Subcutaneous abdominal adipose tissue (tissue), 5 donors: ENCODE results near the gene SHKBP1.

Experiments
- H3K27ac ChIP-seq: one replicate; pipeline ENCODE4 v1.7.0; 2013; ENCODE audit warnings: low read depth, mild to moderate bottlenecking, inconsistent platforms, low read length, moderate library complexity
- H3K27me3 ChIP-seq, 5 donors: one replicate each; pipeline ENCODE4 v1.7.0; 2013; ENCODE audit warnings: low read length in 5 of 5, inconsistent platforms in 1 of 5; ENCODE audit not compliant: control insufficient read depth in 5 of 5, insufficient read depth in 4 of 5
- H3K36me3 ChIP-seq, 5 donors: one replicate each; pipeline ENCODE4 v1.7.0; 2013; ENCODE audit warnings: low read length in 5 of 5; ENCODE audit not compliant: control insufficient read depth in 5 of 5, insufficient read depth in 5 of 5
- H3K4me1 ChIP-seq, 5 donors: one replicate each; pipeline ENCODE4 v1.7.0; 2013; ENCODE audit warnings: low read length in 5 of 5, mild to moderate bottlenecking in 3 of 5, moderate library complexity in 1 of 5; ENCODE audit not compliant: control insufficient read depth in 5 of 5, insufficient read depth in 5 of 5
- H3K4me3 ChIP-seq, 5 donors: one replicate each; pipeline ENCODE4 v1.7.0; 2013; ENCODE audit warnings: low read length in 5 of 5, low read depth in 1 of 5
- H3K9ac ChIP-seq, 5 donors: one replicate each; pipeline ENCODE4 v1.7.0; 2013; ENCODE audit warnings: low read length in 5 of 5, mild to moderate bottlenecking in 4 of 5, moderate library complexity in 3 of 5
- H3K9me3 ChIP-seq, 5 donors: one replicate each; pipeline ENCODE4 v1.7.0; 2013; ENCODE audit warnings: low read length in 5 of 5; ENCODE audit not compliant: control insufficient read depth in 5 of 5
- donor health status: healthy.
- donor health status: healthy.
- donor health status: healthy.
- donor health status: healthy.
- donor health status: healthy.

Gene SHKBP1

DNA sequence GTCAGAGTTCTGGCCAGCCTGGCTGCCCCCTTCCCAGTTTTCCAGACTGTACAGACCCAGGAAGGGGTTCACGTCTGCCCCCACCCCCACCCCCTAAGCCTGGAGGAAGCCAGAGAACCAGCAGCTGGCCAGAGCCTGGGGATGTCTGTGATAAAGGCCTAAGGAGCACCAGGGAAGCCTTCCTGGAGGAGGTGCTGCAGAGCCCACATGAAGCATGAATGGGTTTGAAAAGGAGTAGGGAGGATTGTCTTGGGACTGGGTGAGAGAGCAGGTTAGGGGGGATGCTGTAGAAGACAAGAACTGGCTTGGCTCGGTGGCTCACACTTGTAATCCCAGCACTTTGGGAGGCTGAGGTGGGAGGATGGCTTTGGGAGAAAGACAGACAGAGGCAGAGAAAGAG is 5.8 kb downstream of the SHKBP1 start:
- H3K36me3 ChIP-seq, result peaks cover 0 to 66% (median 42%) of the 10 kb centered on the region in 5 donors
- no peaks in the 10 kb centered on the region for H3K9me3 ChIP-seq
- no peak overlapping the region for H3K27ac ChIP-seq
- no peaks in the 10 kb centered on the region for H3K27me3 ChIP-seq
- H3K9ac ChIP-seq, result no peak overlapping the region
- H3K4me3 ChIP-seq, result no peak overlapping the region
- peaks cover under 1 to 11% (median 6%) of the 10 kb centered on the region in 5 donors for H3K4me1 ChIP-seq

DNA sequence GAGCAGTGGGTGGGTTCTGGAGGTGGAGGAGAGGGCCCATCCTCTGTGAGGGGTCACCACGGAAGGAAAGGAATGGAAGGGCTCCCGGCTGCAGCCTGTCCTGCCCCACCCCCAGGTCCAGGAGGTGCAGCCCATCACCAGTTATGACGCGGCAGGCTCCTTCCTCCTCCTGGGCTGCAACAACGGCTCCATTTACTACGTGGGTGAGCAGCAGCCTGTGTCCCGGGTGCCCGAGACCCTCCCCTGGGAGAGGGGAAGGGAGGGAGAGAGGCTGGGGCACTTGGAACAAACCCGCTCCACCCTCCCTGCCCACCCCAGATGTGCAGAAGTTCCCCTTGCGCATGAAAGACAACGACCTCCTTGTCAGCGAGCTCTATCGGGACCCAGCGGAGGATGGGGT is 6.6 kb downstream of the SHKBP1 start:
- no peak overlapping the region for H3K9ac ChIP-seq
- peaks cover 0 to 72% (median 46%) of the 10 kb centered on the region in 5 donors for H3K36me3 ChIP-seq
- peaks cover 0 to 6% (median 0%) of the 10 kb centered on the region in 5 donors for H3K4me1 ChIP-seq
- no peak overlapping the region for H3K4me3 ChIP-seq
- H3K27me3 ChIP-seq, result no peaks in the 10 kb centered on the region
- H3K9me3 ChIP-seq, result no peaks in the 10 kb centered on the region
- H3K27ac ChIP-seq, result no peak overlapping the region

DNA sequence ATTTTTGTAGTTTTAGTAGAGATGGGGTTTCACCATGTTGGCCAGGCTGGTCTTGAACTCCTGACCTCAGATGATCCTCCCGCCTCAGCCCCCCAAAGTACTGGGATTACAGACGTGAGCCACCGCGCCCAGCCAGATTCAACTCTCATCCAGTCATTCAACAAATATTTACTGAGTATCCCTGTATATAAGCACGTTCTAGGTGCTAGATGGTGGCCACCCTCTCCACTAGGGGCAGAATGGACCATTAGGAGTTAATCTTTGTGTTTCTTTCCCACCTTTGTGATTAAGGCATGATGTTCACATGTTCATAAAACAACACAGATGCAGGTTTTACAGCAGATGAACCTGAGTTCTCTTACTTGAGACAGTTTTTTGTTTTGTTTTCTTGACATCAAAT is 7.3 kb downstream of the SHKBP1 start:
- H3K9ac ChIP-seq, result no peak overlapping the region
- no peaks in the 10 kb centered on the region for H3K27me3 ChIP-seq
- no peaks in the 10 kb centered on the region for H3K9me3 ChIP-seq
- H3K4me3 ChIP-seq, result no peak overlapping the region
- H3K36me3 ChIP-seq, result peaks cover 0 to 77% (median 50%) of the 10 kb centered on the region in 5 donors
- H3K27ac ChIP-seq, result no peak overlapping the region
- H3K4me1 ChIP-seq, result peaks cover 0 to 7% (median 0%) of the 10 kb centered on the region in 5 donors

DNA sequence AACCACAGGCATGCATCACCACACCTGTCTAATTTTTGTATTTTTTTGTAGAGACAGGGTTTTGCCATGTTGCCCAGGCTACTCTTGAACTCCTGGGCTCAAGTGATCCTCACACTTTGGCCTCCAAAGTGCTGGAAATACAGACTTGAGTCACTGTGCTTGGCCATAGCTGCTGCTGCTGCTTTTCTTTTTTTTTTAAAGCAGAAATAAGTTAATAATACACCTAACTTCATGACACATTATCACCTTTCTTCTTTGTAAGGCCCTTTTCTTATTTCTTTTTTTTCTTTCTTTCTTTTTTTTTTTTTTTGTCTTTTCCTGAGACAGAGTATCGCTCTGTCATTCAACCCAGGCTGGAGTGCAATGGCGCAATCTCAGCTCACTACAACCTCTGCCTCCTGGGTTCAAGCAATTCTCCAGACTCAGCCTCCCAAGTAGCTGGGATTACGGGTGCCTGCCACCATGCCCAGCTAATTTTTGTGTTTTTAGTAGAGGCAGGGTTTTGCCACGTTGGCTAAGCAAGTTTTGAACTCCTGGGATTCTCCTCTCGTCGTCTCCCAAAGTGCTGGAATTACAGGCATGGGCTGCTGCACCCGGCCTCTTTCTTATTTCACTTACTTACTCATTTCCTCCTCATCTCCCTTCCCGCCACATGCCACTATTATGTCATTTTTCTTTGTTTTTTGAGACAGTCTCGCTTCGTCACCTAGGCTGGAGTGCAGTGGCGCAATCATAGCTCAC is 8.7 kb downstream of the SHKBP1 start:
- no peak overlapping the region for H3K9ac ChIP-seq
- no peaks in the 10 kb centered on the region for H3K27me3 ChIP-seq
- no peak overlapping the region for H3K4me3 ChIP-seq
- no peak overlapping the region for H3K27ac ChIP-seq
- peaks cover 0 to 7% (median 0%) of the 10 kb centered on the region in 5 donors for H3K4me1 ChIP-seq
- H3K9me3 ChIP-seq, result no peaks in the 10 kb centered on the region
- H3K36me3 ChIP-seq, result peaks cover 0 to 76% (median 44%) of the 10 kb centered on the region in 5 donors

DNA sequence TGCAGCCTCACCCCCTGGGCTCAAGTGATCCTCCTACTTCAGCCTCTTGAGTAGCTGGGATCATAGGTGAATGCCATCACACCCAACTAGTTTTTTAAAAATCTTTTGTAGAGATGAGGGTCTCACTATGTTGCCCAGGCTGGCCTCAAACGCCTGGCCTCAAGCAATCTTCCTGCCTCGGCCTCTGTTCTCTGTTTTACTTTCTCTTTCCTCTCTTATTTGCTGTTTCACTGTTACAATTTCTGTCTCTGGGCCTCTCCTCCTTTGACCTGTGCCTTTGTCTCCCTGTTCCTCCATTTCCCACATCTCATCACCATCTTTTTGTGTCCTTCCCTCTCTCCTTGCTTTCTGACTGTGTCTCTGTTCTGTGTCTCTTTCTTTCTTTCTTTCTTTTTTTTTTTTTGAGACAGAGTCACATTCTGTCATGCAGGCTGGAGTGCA is 9.3 kb downstream of the SHKBP1 start:
- H3K9ac ChIP-seq, result no peak overlapping the region
- H3K27ac ChIP-seq, result no peak overlapping the region
- H3K4me1 ChIP-seq, result peaks cover 0 to 7% (median 0%) of the 10 kb centered on the region in 5 donors
- H3K4me3 ChIP-seq, result no peak overlapping the region
- H3K36me3 ChIP-seq, result peaks cover 0 to 76% (median 40%) of the 10 kb centered on the region in 5 donors
- no peaks in the 10 kb centered on the region for H3K27me3 ChIP-seq
- H3K9me3 ChIP-seq, result no peaks in the 10 kb centered on the region

DNA sequence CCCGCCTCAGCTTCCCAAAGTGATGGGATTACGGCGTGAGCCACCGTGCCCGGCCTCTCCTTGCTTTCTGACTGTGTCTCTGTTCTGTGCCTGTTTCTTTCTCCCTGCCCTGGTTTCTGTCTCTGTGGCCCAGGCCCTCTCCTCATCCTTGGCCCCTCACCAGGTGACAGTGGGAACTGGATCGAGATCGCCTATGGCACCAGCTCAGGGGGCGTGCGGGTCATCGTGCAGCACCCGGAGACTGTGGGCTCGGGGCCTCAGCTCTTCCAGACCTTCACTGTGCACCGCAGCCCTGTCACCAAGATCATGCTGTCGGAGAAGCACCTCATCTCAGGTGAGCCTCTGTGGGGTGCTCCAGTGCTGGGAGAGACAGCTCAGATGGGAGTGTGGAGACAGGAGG is 9.9 kb downstream of the SHKBP1 start:
- H3K9me3 ChIP-seq, result no peaks in the 10 kb centered on the region
- peaks cover 0 to 72% (median 37%) of the 10 kb centered on the region in 5 donors for H3K36me3 ChIP-seq
- H3K27ac ChIP-seq, result no peak overlapping the region
- H3K4me1 ChIP-seq, result peaks cover 0 to 7% (median 0%) of the 10 kb centered on the region in 5 donors
- no peaks in the 10 kb centered on the region for H3K27me3 ChIP-seq
- H3K9ac ChIP-seq, result no peak overlapping the region
- no peak overlapping the region for H3K4me3 ChIP-seq

DNA sequence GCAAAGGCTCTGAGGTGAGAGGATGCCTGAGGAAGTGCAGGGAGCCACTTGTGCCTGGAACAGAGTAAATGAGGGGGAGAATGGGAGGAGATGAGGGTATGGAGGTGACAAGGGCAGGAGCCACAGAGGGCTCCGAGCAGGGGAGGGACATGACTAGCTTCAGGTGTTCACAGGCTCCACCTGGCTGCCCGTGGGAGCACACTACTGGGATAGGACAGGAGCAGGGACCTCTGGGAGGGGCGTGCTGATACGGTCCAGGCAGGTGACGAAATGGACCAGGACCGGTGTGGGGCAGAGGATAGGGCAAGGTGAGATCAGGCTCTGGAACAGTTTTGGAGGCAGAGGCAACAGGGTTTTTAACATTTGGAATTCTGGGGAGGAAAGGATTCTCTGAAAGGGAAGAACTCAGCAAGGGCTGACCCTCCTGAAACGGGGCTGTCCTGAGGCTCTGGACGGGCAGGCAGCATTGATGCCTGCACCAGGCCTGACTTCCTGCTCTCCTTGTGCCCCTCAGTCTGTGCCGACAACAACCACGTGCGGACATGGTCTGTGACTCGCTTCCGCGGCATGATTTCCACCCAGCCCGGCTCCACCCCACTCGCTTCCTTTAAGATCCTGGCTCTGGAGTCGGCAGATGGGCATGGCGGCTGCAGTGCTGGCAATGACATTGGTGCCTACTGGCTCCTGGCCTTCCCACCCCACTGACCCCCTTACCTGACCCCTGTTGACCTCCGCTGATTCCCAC is 11.6 kb downstream of the SHKBP1 start:
- H3K9me3 ChIP-seq, result no peaks in the 10 kb centered on the region
- H3K27ac ChIP-seq, result no peak overlapping the region
- H3K4me1 ChIP-seq, result peaks cover 0 to 7% (median 0%) of the 10 kb centered on the region in 5 donors
- H3K36me3 ChIP-seq, result peaks cover 0 to 56% (median 29%) of the 10 kb centered on the region in 5 donors
- no peak overlapping the region for H3K9ac ChIP-seq
- no peaks in the 10 kb centered on the region for H3K27me3 ChIP-seq
- no peak overlapping the region for H3K4me3 ChIP-seq

DNA sequence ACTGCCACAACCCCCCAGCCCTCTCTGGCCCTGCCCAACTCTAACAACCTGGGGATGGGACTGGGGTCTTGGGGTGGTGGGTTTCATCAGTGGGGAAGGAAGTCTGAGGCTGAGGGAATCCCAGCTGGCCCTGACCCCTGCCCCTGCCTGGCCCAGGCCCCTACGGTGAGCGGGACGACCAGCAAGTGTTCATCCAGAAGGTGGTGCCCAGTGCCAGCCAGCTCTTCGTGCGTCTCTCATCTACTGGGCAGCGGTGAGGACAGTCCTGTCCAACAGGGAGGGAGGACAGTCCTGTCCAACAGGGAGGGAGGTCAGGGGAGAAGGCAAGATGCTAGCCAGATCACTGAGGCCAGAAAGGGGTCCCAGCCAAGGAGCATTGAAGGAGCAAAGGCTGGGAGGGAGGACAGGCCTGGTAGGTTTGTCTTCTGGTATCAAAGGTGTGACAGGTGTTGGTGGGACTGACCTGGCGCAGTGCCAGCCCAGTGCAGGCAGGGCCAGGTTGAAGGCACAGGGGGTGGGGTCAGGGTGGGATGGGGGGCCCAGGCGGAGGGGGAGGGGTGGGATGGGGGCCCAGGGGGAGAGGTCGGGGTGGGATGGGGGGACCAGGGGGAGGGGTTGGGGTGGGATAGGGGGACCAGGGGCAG is 12.4 kb downstream of the SHKBP1 start:
- Histone ChIP-seq H3K36me3 (peaks cover 0 to 48% (median 24%) of the 10 kb centered on the region in 5 donors), H3K9me3 (no peaks in the 10 kb centered on the region), H3K27ac (no peak overlapping the region), H3K4me3 (no peak overlapping the region), H3K9ac (no peak overlapping the region), H3K4me1 (peaks cover 0 to 7% (median 0%) of the 10 kb centered on the region in 5 donors), H3K27me3 (no peaks in the 10 kb centered on the region)

DNA sequence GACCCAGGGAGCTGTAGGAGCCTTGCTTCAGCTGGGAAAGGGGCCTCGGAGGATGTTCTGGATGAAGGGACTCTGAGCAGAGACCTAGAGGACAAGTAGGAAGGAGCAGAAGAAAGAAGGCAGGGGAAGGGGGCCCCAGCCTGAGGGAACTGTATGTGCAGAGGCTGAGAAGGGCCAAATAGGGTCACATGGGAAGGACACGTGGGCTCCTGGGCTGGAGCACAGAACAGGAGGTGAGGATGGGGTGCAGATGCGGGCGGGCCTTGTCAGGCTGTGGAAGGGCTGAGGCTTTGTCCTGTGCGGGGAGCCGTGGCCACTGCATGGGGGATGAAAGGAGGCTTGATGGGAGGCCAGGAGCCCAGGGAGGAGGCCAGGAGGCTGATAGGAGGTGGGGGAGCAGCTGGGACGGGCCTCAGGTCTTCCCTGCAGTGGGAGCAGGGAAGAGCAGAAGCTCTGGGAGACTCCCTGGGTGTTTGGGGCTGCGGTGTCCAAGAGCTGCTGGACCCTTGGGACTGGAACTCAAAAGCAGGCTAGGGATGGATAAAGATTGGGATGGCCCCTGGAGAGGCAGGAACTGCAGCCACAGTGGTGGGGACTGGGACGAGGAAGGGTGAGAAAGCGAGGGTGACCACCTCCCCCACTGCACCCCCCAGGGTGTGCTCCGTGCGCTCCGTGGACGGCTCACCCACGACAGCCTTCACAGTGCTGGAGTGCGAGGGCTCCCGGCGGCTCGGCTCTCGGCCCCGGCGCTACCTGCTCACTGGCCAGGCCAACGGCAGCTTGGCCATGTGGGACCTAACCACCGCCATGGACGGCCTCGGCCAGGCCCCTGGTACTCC is 13.1 kb downstream of the SHKBP1 start:
- peaks cover 0 to 42% (median 24%) of the 10 kb centered on the region in 5 donors for H3K36me3 ChIP-seq
- H3K4me3 ChIP-seq, result no peak overlapping the region
- H3K27ac ChIP-seq, result no peak overlapping the region
- peaks cover 0 to 7% (median 0%) of the 10 kb centered on the region in 5 donors for H3K4me1 ChIP-seq
- no peaks in the 10 kb centered on the region for H3K9me3 ChIP-seq
- H3K27me3 ChIP-seq, result peaks cover 0 to 5% (median 4%) of the 10 kb centered on the region in 5 donors
- H3K9ac ChIP-seq, result no peak overlapping the region
